GM18909 (cell line): ENCODE results near the gene ROBO1.

Source experiments
- ATAC-seq: cut with Tn5 transposase; IDR thresholded peaks from one replicate; pipeline ENCODE4 v1.9.1; 2021; ENCODE audit warnings: mild to moderate bottlenecking; ENCODE audit not compliant: unreplicated experiment, poor library complexity

The ROBO1 gene

DNA sequence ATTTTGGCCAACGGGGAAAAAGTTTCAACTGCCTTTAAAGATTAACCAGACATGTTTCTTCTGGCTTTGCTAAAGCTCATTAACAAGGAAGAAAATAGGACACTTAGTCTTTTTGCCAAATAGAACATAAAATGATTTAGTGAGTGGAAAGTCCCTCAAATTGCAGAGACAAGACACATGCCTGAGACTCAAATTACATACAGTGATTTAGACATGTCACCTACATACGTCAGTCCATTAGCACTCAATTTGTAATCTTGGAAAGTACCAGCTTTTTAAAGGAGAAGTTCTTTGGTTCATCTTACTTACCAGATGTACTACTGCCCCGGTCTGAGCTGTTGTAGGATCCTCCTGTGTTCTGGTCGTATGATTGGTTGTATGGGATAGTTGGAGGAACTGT, 1134.2 kb downstream of the ROBO1 start:
- no peak for ATAC-seq

GRCh38 chr3:78632925-78633553, 1134.8 kb downstream of the ROBO1 start:
- no peak for ATAC-seq

- no peak for ATAC-seq
Measured at GRCh38 chr3:78629544-78629943, 1138.3 kb downstream of the ROBO1 start.

- no peak for ATAC-seq
Measured at GRCh38 chr3:78621061-78621716, 1146.6 kb downstream of the ROBO1 start.

- ATAC-seq: no peak
Measured at GRCh38 chr3:78614486-78614885, 1153.3 kb downstream of the ROBO1 start.

DNA sequence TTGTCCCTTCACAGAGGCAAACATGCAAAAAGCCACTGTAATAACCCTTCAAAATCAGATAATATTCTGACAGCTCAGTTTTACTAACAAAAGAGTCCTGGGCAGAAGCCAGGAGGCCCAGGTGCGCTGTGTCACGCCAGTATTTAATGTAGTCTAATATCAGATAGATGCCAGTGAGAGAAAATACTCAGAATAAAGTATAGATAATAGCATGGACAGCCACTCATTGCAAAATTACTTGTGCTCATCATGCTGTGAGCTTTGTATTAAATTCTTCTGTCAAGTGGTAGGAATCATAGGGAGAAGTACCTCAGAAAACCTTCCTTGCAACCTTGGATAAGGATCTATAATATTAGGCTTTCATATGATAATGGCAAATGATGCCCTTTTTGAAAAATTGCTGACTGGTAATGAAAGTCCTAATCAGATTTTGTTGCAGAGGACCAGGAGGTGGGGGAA, 1154.3 kb downstream of the ROBO1 start:
- no peak for ATAC-seq

- ATAC-seq: no peak
Measured at GRCh38 chr3:78611278-78611677, 1156.5 kb downstream of the ROBO1 start.

- no peak for ATAC-seq
Measured at GRCh38 chr3:78610462-78611125, 1157.2 kb downstream of the ROBO1 start.

DNA sequence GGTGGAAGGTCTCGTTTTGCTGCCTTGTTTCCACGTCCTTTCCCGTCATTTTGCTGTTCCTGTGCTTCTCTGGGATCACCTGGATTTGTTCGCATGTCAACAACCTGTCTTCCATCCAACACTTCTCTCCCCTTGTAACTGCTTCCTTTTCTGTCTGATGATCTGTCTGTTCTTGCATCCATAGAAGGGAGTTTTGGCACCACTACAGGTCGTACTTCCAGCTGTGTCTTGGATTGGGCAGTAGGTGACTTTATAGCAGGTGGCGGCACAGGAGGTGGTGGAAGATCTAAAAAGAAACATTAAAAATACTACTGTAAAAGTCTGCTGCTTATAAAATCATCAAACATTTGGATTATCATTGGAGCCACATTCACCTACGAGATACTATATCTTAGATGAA, 1161.0 kb downstream of the ROBO1 start:
- ATAC-seq: no peak

- no peak for ATAC-seq
Measured at GRCh38 chr3:78605178-78605577, 1162.6 kb downstream of the ROBO1 start.

DNA sequence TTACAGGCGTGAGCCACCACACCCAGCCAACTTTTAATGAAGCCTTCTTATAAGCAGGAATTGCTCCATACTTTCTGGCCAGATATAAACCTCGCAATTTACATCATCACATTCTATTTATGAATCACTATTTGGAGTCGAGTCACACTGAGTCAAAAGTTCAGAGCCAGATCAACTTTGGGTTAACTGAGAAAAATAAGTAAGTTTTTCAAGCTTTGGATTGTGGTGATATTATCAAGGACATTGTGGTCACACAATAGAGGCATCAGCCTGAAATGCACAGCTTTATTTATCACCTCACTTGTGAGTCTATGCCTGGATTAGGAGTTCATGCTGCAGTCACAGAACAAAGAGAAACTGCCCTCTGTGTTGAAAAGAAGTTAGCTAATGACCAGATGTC, 1163.5 kb downstream of the ROBO1 start:
- ATAC-seq: no peak

DNA sequence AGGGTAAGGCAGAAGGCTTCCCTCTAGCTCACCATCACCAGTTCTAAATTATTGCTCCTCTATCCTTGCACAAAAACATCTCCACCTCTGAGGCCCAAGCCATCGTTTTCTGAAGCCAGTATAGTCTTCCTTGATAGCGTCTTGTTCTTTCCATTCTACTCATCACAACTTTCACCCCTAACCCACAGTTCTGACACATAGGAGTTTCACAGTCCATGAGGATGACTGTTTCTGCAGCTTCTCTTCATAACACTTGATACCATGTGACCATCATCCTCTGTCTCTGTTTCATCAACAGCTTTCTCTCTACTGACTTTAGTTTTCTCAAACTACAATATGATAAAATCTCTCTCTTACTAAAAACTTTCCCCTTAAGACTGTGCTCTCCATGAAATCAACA, 1166.5 kb downstream of the ROBO1 start:
- ATAC-seq: no peak

- ATAC-seq: no peak
Measured at GRCh38 chr3:78589778-78590177, 1178.0 kb downstream of the ROBO1 start.

GRCh38 chr3:78588906-78589621, 1178.7 kb downstream of the ROBO1 start:
- no peak for ATAC-seq

- ATAC-seq: no peak
Measured at GRCh38 chr3:78580681-78581080, 1187.1 kb downstream of the ROBO1 start.

- ATAC-seq: no peak
Measured at GRCh38 chr3:78571486-78571885, 1196.3 kb downstream of the ROBO1 start.

GRCh38 chr3:78570496-78570895, 1197.3 kb downstream of the ROBO1 start:
- no peak for ATAC-seq

DNA sequence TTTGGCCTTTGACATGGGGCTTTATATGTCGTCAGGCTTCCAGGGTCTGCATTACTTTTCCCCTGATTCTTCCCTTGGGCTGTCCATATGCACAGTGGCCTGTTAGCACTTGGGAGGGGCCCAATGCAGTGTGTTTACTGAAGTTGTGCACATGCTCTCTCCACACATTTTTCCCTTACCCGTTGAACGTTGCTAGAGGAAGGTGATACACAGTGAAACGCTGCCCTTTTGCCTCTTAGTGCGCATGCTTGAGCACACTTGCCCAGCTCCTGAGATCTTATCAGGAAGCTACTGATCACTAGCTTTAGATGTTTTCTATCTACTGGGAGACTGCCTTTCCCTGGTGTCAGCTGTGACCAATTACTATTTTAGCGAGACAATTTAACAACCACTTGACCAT, 1198.0 kb downstream of the ROBO1 start:
- no peak for ATAC-seq

GRCh38 chr3:78565712-78566111, 1202.1 kb downstream of the ROBO1 start:
- ATAC-seq: no peak

- no peak for ATAC-seq
Measured at GRCh38 chr3:78562328-78562727, 1205.5 kb downstream of the ROBO1 start.
